Measurements from ENCODE around the gene ADSS2.

DNA sequence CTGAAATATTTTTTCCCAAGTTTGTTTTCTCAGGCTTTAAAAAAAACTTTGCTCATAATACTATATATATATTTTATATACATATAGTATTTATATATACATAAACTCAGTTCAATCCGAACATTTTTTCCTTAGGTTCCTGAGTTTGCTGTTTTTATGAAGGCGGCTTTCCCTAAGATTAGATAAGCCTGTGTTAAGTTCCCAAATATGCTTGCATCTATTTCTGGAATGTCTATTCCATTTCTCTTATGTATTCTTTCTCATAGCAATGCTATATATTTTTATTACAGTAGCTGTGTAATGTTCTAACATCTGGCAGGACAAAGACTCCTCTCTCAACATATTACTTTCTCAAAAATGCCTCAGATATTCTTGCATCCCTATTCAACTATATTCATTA lies 45.9 kb downstream of the ADSS2 start:
- no peak for TF ChIP-seq CTCF (IDR thresholded peaks at IDR 0.05; ENCODE audit: insufficient read depth, low read depth, low read length)
- no peak for TF ChIP-seq EZH2 (IDR thresholded peaks at IDR 0.05; ENCODE audit: insufficient read depth, low read length)

All from astrocyte (in vitro differentiated cells and primary cell).